Keratinocyte (primary cell): ENCODE measurements around the gene RNF144A. TPM values are rescaled to one million over a fixed set of nuclear protein-coding genes. Genes with fewer than 3 reads are reported as not detected.

Experiments
- DNase-seq: peaks from one replicate; pipeline ENCODE4 v3.0.0-alpha.2; 2011; ENCODE audit warnings: low read depth, missing footprints, low spot score
- FAIRE-seq: peaks from 2 replicates; lab custom pipeline; 2011; peaks lifted over from hg19 to GRCh38; lab: Jason Lieb, UNC
- H2AFZ ChIP-seq: 2 replicates; pipeline ENCODE4 v1.6.0; 2012; ENCODE audit warnings: low read length, control low read depth, inconsistent platforms; ENCODE audit not compliant: control insufficient read depth
- H3K27ac ChIP-seq: 2 replicates; pipeline ENCODE4 v1.5.1; 2011; ENCODE audit warnings: low read length; ENCODE audit not compliant: control insufficient read depth, insufficient read depth
- H3K27me3 ChIP-seq: 3 replicates; pipeline ENCODE4 v1.6.0; 2011; ENCODE audit warnings: low read length; ENCODE audit not compliant: control insufficient read depth, insufficient read depth; ENCODE audit errors: extremely low read depth
- H3K36me3 ChIP-seq, 2 experiments: 2 replicates in 1 of 2; 3 replicates in 1 of 2; pipeline ENCODE4 v1.5.1; 2011; ENCODE audit warnings: low read length in 2 of 2, mild to moderate bottlenecking in 1 of 2; ENCODE audit not compliant: control insufficient read depth in 2 of 2, insufficient read depth in 2 of 2; ENCODE audit errors: extremely low read depth in 1 of 2
- H3K4me1 ChIP-seq: 3 replicates; pipeline ENCODE4 v1.5.1; 2011; ENCODE audit warnings: low read length; ENCODE audit not compliant: control insufficient read depth, insufficient read depth; ENCODE audit errors: extremely low read depth
- H3K4me2 ChIP-seq: 3 replicates; pipeline ENCODE4 v1.6.0; 2011; ENCODE audit warnings: low read depth, low read length; ENCODE audit not compliant: control insufficient read depth, insufficient read depth; ENCODE audit errors: extremely low read depth
- H3K4me3 ChIP-seq, 3 experiments: fragments of 200-600 bp in 1 of 3; sonication (generic) in 1 of 3; 2 replicates in 2 of 3; 3 replicates in 1 of 3; pipeline ENCODE4 v1.5.1; 2011 to 2016; ENCODE audit warnings: low read length in 3 of 3, mild to moderate bottlenecking in 3 of 3, control low read depth in 2 of 3, inconsistent platforms in 1 of 3, low read depth in 1 of 3, mixed read lengths in 1 of 3, mixed run types in 1 of 3, moderate library complexity in 1 of 3; ENCODE audit not compliant: control insufficient read depth in 2 of 3, insufficient read depth in 2 of 3; ENCODE audit errors: extremely low read depth in 1 of 3
- H3K79me2 ChIP-seq: 2 replicates; pipeline ENCODE4 v1.6.0; 2012; ENCODE audit warnings: low read length; ENCODE audit not compliant: control insufficient read depth, insufficient read depth
- H3K9ac ChIP-seq: 3 replicates; pipeline ENCODE4 v1.6.0; 2011; ENCODE audit warnings: low read length; ENCODE audit not compliant: control insufficient read depth, insufficient read depth; ENCODE audit errors: extremely low read depth
- H3K9me1 ChIP-seq: 3 replicates; pipeline ENCODE4 v1.6.0; 2011; ENCODE audit warnings: low read length; ENCODE audit not compliant: control insufficient read depth, insufficient read depth; ENCODE audit errors: extremely low read depth
- H3K9me3 ChIP-seq: 2 replicates; pipeline ENCODE4 v1.5.1; 2012; ENCODE audit warnings: low read depth, low read length; ENCODE audit not compliant: control insufficient read depth
- H4K20me1 ChIP-seq: 3 replicates; pipeline ENCODE4 v1.6.0; 2011; ENCODE audit warnings: low read length; ENCODE audit not compliant: control insufficient read depth, insufficient read depth; ENCODE audit errors: extremely low read depth
- CTCF ChIP-seq, 3 experiments: IDR thresholded peaks in 1 of 3; conservative IDR thresholded peaks in 1 of 3; optimal IDR thresholded peaks in 1 of 3; 2 replicates in 2 of 3; 3 replicates in 1 of 3; pipeline versions ENCODE3 to v1.5.1; 2011; ENCODE audit warnings: low read length in 3 of 3, mild to moderate bottlenecking in 3 of 3, moderate library complexity in 2 of 3, control low read depth in 1 of 3, inconsistent platforms in 1 of 3; ENCODE audit not compliant: insufficient read depth in 2 of 3; ENCODE audit errors: extremely low read depth in 1 of 3
- EZH2 ChIP-seq: IDR thresholded peaks from one replicate; pipeline ENCODE4 v1.6.1; 2012; ENCODE audit warnings: inconsistent platforms, mild to moderate bottlenecking, low read length, moderate library complexity
- dilution Hi-C: fragments of 300-500 bp; cut with MboI; formaldehyde crosslinking; loops from one replicate; pipeline ENCODE4 v1.7.0; 2020; ENCODE audit warnings: low sequenced_read_pairs; ENCODE audit not compliant: extremely low pct_ligation_motif_present
- polyA plus RNA-seq, 5 experiments: library from polyadenylated mRNA; depleted of rRNA in 3 of 5; stranded (reverse) in 3 of 5; stranded (forward) in 1 of 5; unstranded in 1 of 5; fragments of >200 nt; gene quantifications; 1 replicate in 1 of 5; 2 replicates in 3 of 5; 3 replicates in 1 of 5; pipeline versions ENCODE4 v1.2.1 to v1.2.3, GENCODE V29; 2011 to 2012; ENCODE audit warnings: missing spikeins in 2 of 5, low read depth in 1 of 5, low replicate concordance in 1 of 5

The RNF144A gene
- polyA plus RNA-seq, 1 donor (not counting 4 experiments of a cell fraction or from before 2014, with no cell fraction given), result 1.4 TPM

GRCh38 chr2:6932206-6932605 is 15.0 kb downstream of the RNF144A start:
- Histone ChIP-seq H3K27ac (no peak overlapping the region), H3K4me3 (no peak overlapping the region), H3K79me2 (no peaks in the 10 kb centered on the region), H3K9ac (no peak overlapping the region), H3K4me1 (no peaks in the 10 kb centered on the region), H3K9me1 (no peaks in the 10 kb centered on the region), H3K9me3 (no peaks in the 10 kb centered on the region), H2AFZ (no peak overlapping the region), H3K27me3 (no peaks in the 10 kb centered on the region), H4K20me1 (no peaks in the 10 kb centered on the region), H3K4me2 (no peak overlapping the region), H3K36me3 (no peaks in the 10 kb centered on the region)
- FAIRE-seq, result no peak
- no peak for DNase-seq
- dilution Hi-C loops, result no loop called here
- TF ChIP-seq EZH2 (no peak), CTCF (optimal IDR thresholded peaks at IDR 0.05 in 1 of 3, IDR thresholded peaks at IDR 0.05 in 1 of 3, conservative IDR thresholded peaks at IDR 0.05 in 1 of 3; ENCODE audit: extremely low read depth in 1 of 3, insufficient read depth in 2 of 3, low read length in 3 of 3) (no peak)

GRCh38 chr2:6932828-6933227 is 15.6 kb downstream of the RNF144A start:
- Histone ChIP-seq H3K9ac (no peak overlapping the region), H3K27me3 (no peaks in the 10 kb centered on the region), H3K9me3 (no peaks in the 10 kb centered on the region), H2AFZ (no peak overlapping the region), H3K79me2 (no peaks in the 10 kb centered on the region), H3K9me1 (no peaks in the 10 kb centered on the region), H4K20me1 (no peaks in the 10 kb centered on the region), H3K4me3 (no peak overlapping the region), H3K36me3 (no peaks in the 10 kb centered on the region), H3K4me1 (no peaks in the 10 kb centered on the region), H3K27ac (no peak overlapping the region), H3K4me2 (no peak overlapping the region)
- FAIRE-seq (no peak), DNase-seq (no peak)
- TF ChIP-seq EZH2 (no peak), CTCF (optimal IDR thresholded peaks at IDR 0.05 in 1 of 3, IDR thresholded peaks at IDR 0.05 in 1 of 3, conservative IDR thresholded peaks at IDR 0.05 in 1 of 3; ENCODE audit: extremely low read depth in 1 of 3, insufficient read depth in 2 of 3, low read length in 3 of 3) (no peak)
- dilution Hi-C loops, result no loop called here
